HG03558 (cell line): Measurements from ENCODE around the gene GAPVD1.
"Not testable (repeated sequence)": the region's sequence is repeated elsewhere in the genome, so short reads cannot be mapped to it uniquely, and the experiment has no call there.

Source experiments
- ATAC-seq: cut with Tn5 transposase; IDR thresholded peaks from one replicate; pipeline ENCODE4 v1.9.1; 2021; ENCODE audit warnings: moderate number of reproducible peaks; ENCODE audit not compliant: unreplicated experiment; ENCODE audit errors: extremely low read depth

Gene GAPVD1

DNA sequence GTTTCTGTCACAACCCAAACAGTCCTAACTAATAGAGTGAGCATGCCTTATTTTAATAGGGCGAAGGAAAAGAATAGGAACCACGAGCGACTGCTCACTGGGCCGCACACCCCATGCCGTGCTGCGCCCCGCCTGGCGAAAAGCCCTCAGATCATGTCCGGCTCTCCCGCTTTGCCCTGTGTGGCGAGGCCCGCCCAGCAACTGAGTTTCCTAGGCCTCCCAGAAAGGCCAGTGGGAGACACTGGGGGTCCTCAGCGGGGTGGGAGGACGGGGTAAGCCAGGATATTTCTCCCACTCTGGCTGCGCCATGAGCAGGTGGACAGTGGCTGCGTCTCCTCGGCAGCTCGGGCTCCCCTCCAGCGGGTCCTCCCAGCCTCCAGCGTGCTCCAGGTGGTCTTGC lies 138.0 kb downstream of the GAPVD1 start:
- ATAC-seq, result no peak

GRCh38 chr9:125400232-125400631 lies 138.6 kb downstream of the GAPVD1 start:
- ATAC-seq, result not testable (repeated sequence)

DNA sequence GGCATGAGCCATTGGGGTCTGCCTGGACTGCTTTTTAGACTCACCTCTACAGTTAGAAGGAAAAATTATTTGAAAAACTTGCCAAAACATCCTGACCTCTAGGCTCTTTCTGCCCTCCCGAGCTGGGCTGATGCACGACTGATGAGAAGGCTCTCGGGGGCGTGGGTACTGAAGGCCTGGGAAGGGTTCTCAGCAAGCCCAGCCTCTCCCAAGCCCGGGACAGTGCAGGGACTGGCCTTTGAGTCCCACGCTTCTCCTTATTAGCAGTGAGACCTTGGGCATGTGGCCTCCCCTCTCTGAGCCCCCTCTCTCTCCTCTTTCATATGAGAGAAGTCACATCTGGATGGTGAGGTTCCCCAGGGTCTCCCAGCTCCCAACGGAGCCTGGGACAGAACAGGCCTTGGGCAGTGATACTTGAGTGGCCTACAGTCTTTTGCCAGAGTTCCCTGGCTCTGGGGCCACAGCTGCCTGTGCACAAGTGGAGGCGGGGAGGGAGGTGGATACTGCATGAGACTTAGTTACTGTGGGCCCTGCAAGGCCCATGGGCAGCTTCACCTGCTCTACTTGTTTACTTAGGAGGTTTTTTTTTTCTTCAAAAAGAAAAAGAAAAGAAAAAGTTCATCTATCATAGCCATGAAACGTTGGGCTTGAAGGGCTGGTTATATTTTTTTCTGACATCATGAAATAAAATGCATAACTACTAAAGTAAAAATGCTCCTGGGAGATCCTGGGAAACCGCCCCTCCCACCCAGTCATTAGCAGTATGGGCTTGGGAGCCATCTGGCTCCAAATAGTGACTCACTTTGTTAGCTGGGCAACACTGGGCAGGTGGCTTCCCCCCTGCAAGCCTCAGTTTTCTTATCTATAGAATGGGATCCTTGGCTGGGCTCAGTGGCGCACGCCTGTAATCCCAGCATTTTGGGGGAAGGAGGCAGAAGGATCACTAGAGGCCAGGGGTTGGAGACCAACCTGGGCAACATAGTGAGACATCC lies 139.4 kb downstream of the GAPVD1 start:
- no peak for ATAC-seq

GRCh38 chr9:125404733-125405132 lies 143.1 kb downstream of the GAPVD1 start:
- no peak for ATAC-seq

- no peak for ATAC-seq
These were observed 144.5 kb downstream of the GAPVD1 start for GRCh38 chr9:125405938-125406809.

DNA sequence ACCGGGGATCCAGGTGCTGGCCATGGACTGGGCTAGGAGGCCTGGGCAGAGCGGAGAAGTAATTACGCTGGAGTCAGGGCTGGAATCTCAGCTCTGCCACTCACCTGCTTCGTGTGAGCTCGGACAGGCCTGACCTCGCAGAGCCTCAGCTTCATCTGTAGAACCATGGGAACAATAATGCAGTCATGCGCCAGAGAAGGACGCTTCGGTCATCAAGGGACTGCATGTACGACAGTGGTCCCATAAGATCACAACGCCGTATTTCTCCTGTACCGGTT lies 145.1 kb downstream of the GAPVD1 start:
- no peak for ATAC-seq

DNA sequence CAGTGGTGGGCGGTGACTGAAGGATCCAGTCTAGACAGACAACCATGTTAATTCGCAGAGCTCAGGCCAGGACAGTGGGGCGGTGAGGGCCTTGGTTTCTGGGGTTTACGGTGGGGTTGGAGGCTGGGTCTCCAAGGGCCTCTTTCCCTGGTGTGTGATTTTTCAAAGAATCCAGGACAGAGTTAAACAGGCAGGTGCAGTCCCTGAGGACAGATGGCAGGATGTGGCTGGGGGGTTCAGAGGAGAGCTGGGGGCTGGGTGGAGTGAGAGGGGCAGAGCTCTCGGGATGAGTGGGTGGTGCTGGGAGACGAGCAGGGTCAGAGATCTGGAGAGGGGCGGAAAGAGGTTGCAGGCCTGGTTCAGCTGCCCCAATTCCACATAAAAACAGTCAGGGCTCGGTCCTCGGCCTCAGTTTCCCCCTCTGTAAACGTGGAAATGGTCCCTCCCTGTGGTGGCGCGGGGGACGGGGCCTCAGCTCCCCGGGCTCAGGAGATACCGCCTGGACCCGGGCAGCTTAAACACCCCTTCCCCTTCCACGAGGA lies 145.9 kb downstream of the GAPVD1 start:
- ATAC-seq, result no peak

DNA sequence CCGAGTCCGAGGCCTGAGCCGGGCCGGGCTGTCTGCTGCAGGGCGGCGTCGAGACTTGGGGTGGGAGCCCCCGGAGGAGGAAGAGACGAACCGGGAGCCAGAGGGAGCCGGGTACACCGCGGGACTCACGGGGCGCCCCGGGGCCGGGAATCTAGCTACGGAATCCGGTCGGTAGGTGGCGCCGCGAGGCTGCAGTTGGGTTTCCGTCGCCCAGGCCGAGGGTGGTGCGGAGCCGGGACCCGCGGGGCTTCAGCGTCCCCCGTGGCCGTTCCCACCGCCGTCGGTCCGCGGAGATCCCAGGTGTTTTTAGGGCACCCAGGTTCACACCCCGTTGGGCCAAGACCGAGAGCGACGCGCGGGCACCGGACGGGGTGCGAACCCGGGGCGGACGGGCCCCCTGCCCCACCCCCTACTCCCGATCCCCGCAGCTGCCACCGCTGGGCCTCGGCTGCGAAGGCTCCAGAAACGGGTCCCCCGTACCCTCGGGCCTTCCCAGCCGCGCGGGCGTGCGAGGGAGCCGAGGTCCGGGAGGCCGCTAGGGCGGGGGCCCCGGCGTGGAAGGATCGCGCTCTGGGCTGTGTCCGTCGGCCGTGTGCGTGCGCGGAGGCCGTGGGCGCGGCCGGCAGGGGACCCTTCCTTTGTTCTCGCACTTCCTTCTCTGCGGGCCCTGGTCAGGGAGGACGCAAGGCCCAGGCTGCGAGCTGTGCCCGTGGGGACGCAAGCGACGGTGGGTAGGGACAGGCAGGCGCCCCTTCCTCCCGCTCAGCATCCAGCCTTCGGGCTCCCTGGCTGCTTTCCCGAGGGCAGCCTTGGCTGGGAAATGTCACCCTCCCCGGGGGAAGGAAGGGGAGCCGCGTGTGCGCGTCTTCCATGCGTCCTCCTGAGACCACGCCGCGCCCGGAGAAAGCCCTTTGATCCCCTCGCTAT lies 146.6 kb downstream of the GAPVD1 start:
- no peak for ATAC-seq

DNA sequence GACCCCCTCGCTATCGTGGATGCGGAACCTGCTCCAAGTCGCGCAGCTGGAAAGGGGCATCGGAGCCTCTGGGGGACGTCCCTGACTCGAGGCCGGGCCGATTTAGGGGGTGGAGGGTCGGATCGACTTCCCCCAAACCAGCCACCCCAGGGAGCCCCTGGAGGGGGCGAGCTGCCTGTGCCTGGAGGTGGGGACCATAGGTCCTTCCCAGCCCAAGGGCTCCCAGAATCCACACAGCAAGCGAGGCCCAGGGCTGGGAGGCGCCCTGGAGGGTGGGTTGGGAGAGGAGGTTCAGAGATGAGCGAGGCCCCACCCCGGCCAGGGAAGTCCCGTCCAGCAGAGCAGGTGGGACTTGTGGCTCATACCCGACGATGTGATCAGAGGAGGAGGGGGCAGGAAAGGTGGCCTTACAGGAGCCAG lies 147.6 kb downstream of the GAPVD1 start:
- ATAC-seq, result no peak

- no peak for ATAC-seq
These were observed 148.3 kb downstream of the GAPVD1 start for GRCh38 chr9:125409637-125410521.

- ATAC-seq, result no peak
These were observed 148.9 kb downstream of the GAPVD1 start for GRCh38 chr9:125410522-125410894.

DNA sequence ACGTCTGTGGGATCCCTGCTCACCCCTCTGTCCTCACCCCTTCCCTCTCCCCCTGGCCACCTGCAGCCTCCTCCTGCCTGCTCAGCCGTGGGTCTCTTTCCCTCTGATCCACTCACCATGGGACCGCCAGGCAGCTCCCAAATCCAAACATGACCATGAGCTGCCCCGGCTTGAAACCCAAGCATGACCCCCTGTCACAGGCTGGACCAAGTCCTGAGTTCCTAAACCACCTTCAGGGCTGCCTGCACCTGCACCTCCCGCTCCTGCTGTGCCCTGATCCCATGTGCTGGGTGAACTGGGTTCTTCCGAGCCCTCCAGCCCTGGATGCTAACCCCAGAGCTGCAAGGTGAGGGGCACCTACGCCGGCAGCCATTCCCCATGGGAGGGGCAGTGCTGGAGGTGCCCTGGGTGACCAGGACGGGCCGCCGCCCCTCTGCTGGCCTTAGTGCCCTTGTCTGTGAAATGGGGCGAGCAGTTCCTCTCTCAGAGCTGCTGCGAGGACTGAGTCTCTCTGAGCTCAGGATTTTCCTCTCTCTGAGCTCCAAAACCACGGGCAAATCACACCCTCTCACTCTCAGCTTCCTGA lies 149.6 kb downstream of the GAPVD1 start:
- no peak for ATAC-seq

- ATAC-seq, result no peak
These were observed 150.5 kb downstream of the GAPVD1 start for GRCh38 chr9:125412166-125412565.

DNA sequence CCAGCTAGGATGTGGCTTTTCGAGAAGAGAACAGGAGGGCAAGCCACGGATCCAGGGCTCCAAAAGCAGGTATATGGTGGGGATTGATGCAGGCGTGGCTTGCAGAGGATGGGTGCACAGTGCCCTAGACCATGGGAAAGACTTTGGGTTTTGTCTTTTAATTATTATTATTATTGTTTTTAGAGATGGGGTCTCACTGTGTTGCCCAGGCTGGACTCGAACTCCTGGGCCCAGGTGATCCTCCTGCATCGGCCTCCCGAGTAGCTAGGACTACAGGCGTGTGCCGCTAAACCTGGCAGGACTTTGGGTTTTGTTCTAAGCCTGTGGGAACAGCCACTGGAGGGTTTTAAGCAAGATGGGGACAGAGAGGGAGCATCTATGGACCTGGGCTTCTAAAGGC lies 152.0 kb downstream of the GAPVD1 start:
- no peak for ATAC-seq

- no peak for ATAC-seq
These were observed 154.2 kb downstream of the GAPVD1 start for GRCh38 chr9:125415583-125416460.

DNA sequence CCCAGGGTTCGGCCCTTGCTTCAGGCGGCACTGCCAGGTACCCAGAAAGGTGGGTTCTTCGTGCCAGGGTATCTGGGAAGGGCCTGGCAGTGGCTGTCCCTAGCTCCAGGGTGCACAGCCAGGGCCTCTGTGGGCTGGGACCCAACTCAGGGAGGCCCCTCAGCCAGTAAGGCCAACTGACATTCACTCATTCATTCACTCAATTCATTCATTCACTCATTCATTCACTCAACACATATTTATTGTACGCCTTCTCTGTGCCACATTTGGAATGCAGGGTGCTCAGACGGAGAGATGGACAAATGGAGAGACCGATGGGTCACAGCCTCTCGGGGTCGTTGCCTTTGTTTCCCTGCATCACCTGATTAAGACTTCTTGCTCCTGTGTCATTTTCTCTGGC lies 154.9 kb downstream of the GAPVD1 start:
- no peak for ATAC-seq
